Right cardiac atrium (tissue), 5 donors: ENCODE data around the gene ATF2. TPM values are rescaled to one million over a fixed set of nuclear protein-coding genes. Genes with fewer than 3 reads are reported as not detected.
A peak's percentile ranks its signal among the peaks of the same experiment; 100 is the strongest.

Experiments used
- ATAC-seq, 2 donors: fragments of 200-7000 bp; cut with Tn5 transposase; one replicate each; pipeline versions ENCODE4 v1.8.0 to v1.9.1; 2020; ENCODE audit warnings: moderate library complexity in 2 of 2, mild to moderate bottlenecking in 1 of 2
- DNase-seq, 3 donors: peaks; one replicate each; pipeline ENCODE4 v3.0.0-alpha.2; 2020
- H3K27ac ChIP-seq: one replicate; pipeline ENCODE4 v1.5.1; 2013; ENCODE audit warnings: mild to moderate bottlenecking, low read length, control low read depth, moderate library complexity
- H3K27me3 ChIP-seq: one replicate; pipeline ENCODE4 v1.6.1; 2013; ENCODE audit not compliant: control insufficient read depth, insufficient read depth
- H3K4me1 ChIP-seq: one replicate; pipeline ENCODE4 v1.6.1; 2013; ENCODE audit warnings: low read length; ENCODE audit not compliant: control insufficient read depth, insufficient read depth
- H3K4me3 ChIP-seq: one replicate; pipeline ENCODE4 v1.5.1; 2013; ENCODE audit warnings: low read length, control low read depth
- H3K9me3 ChIP-seq: one replicate; pipeline ENCODE4 v1.6.1; 2013; ENCODE audit warnings: low read length; ENCODE audit not compliant: control insufficient read depth
- WGBS: extraction: QIAGEN DNeasy Blood & Tissue Kit; methylation state at CpG from one replicate; pipeline ENCODE4 v1.1.7; 2013; 5-methylcytosine and 5-hydroxymethylcytosine counted together
- intact Hi-C, 4 donors: fragments of 100-400 bp; cut with DNase I; formaldehyde crosslinking; loops; one replicate each; pipeline versions ENCODE4 v1.11.0 to v1.14.0; 2022 to 2023
- polyA plus RNA-seq: library from polyadenylated mRNA; stranded (reverse); fragments of 200-250 nt; gene quantifications from one replicate; pipeline ENCODE4 v1.2.3, GENCODE V29; 2013
- total RNA-seq, 4 donors: library from RNA; stranded (reverse); fragmentation: NEBNext Ultra II Directional; extraction: Animal tissue kit (Norgen Biotek cat#: 25700); gene quantifications; one replicate each; pipeline ENCODE4 v1.2.1, GENCODE V29; 2021
- donor health status: healthy with polysubstance abuse.
- donor health status: DM: no; HTN: yes; CAD: no.
- donor health status: DM: no; HTN: no; CAD: no.
- donor health status: DM: no; HTN: yes; CAD: no; lungs with severe emphysema.
- donor health status: DM: yes; HTN: yes; CAD: no.

The ATF2 gene
- total and polyA plus RNA-seq, 5 donors = 10.8 to 39.2 (median 30.6) TPM

- WGBS = under 1% methylated on average over 53 of the region's 53 CpGs
- intact Hi-C loops = no loop called here
- H3K4me3 ChIP-seq = peak within 1 kb of the TSS; percentile 85
These were observed 13.3 kb upstream of the ATF2 start, which contains the start of gene ATP5MC3 for GRCh38 chr2:175181104-175181876. ATP5MC3 (minus strand) TSS chr2:175181710; CDS start chr2:175181393, 317 bp downstream.

GRCh38 chr2:175180701-175181103, 12.7 kb upstream of the ATF2 start:
- Histone ChIP-seq H3K9me3 (no peaks in the 10 kb centered on the region), H3K4me3 (peak overlapping the region; percentile 85), H3K4me1 (no peaks in the 10 kb centered on the region), H3K27ac (peak overlapping the region; percentile 94), H3K27me3 (no peaks in the 10 kb centered on the region)
- intact Hi-C loops = no loop called here
- 5% methylated on average over 10 of the region's 10 CpGs for WGBS
- peak; percentile 39 to 54 (median 51) for DNase-seq
- ATAC-seq = peak; percentile 84 to 86

More at GRCh38 chr2:175181104-175181876, 13.3 kb upstream of the ATF2 start, which contains the start of gene ATP5MC3:
- H3K4me1 ChIP-seq = no peaks in the 10 kb centered on the region
- ATAC-seq (peak; percentile 96 to 97), DNase-seq (peak; percentile 97 to 98 (median 97))
- H3K27ac ChIP-seq = peak within 1 kb of the TSS; percentile 94
- no peaks in the 10 kb centered on the region for H3K27me3 ChIP-seq
- H3K9me3 ChIP-seq = no peaks in the 10 kb centered on the region

- H3K9me3 ChIP-seq = no peaks in the 10 kb centered on the region
- no peak overlapping the region for H3K27ac ChIP-seq
- ATAC-seq (no peak), DNase-seq (no peak)
- no peaks in the 10 kb centered on the region for H3K27me3 ChIP-seq
- intact Hi-C loops = no loop called here
- no peak overlapping the region for H3K4me3 ChIP-seq
- WGBS = 71% methylated on average over 5 of the region's 5 CpGs
- H3K4me1 ChIP-seq = peaks cover 1% of the 10 kb centered on the region
These were observed 8.6 kb upstream of the ATF2 start for GRCh38 chr2:175176624-175177023.

GRCh38 chr2:175175896-175176295, 7.9 kb upstream of the ATF2 start:
- H3K4me3 ChIP-seq = no peak overlapping the region
- WGBS = 61% methylated on average over 1 of the region's 1 CpG
- H3K9me3 ChIP-seq = no peaks in the 10 kb centered on the region
- H3K27ac ChIP-seq = no peak overlapping the region
- H3K27me3 ChIP-seq = no peaks in the 10 kb centered on the region
- ATAC-seq (no peak), DNase-seq (no peak)
- peaks cover 1% of the 10 kb centered on the region for H3K4me1 ChIP-seq
- intact Hi-C loops = no loop called here

GRCh38 chr2:175175320-175175719, 7.3 kb upstream of the ATF2 start:
- H3K27me3 ChIP-seq = no peaks in the 10 kb centered on the region
- DNase-seq (no peak), ATAC-seq (no peak)
- intact Hi-C loops = no loop called here
- H3K4me3 ChIP-seq = no peak overlapping the region
- no peak overlapping the region for H3K27ac ChIP-seq
- WGBS = 72% methylated on average over 2 of the region's 2 CpGs
- H3K4me1 ChIP-seq = peaks cover 1% of the 10 kb centered on the region
- H3K9me3 ChIP-seq = no peaks in the 10 kb centered on the region

- H3K9me3 ChIP-seq = no peaks in the 10 kb centered on the region
- WGBS = 84% methylated on average over 3 of the region's 3 CpGs
- no peak overlapping the region for H3K27ac ChIP-seq
- H3K4me3 ChIP-seq = no peak overlapping the region
- peaks cover 1% of the 10 kb centered on the region for H3K4me1 ChIP-seq
- no peaks in the 10 kb centered on the region for H3K27me3 ChIP-seq
- DNase-seq (no peak), ATAC-seq (no peak)
- intact Hi-C loops = no loop called here
These were observed 2.8 kb upstream of the ATF2 start for GRCh38 chr2:175170659-175171304.

- DNase-seq (no peak), ATAC-seq (no peak)
- Histone ChIP-seq H3K9me3 (no peaks in the 10 kb centered on the region), H3K27me3 (no peaks in the 10 kb centered on the region), H3K4me3 (no peak overlapping the region), H3K27ac (no peak overlapping the region), H3K4me1 (peaks cover 1% of the 10 kb centered on the region)
- intact Hi-C loops = no loop called here
- WGBS = 55% methylated on average over 3 of the region's 3 CpGs
These were observed 1.2 kb upstream of the ATF2 start for GRCh38 chr2:175169191-175169590.

- intact Hi-C loops = no loop called here
- Histone ChIP-seq H3K9me3 (no peaks in the 10 kb centered on the region), H3K27me3 (no peaks in the 10 kb centered on the region), H3K4me1 (peaks cover 1% of the 10 kb centered on the region), H3K4me3 (peak overlapping the region; percentile 94), H3K27ac (peak overlapping the region; percentile 98)
- no peak for ATAC-seq
- no peak for DNase-seq
- under 1% methylated on average over 11 of the region's 11 CpGs for WGBS
These were observed 552 bp upstream of the ATF2 start for GRCh38 chr2:175168564-175168945.

GRCh38 chr2:175167076-175167791, 769 bp downstream of the ATF2 start:
- ATAC-seq = peak; percentile 5 to 18
- no peaks in the 10 kb centered on the region for H3K4me1 ChIP-seq
- H3K27me3 ChIP-seq = no peaks in the 10 kb centered on the region
- intact Hi-C loops = no loop called here
- H3K27ac ChIP-seq = peak overlapping the region; percentile 91
- peak overlapping the region; percentile 71 for H3K4me3 ChIP-seq
- peak; percentile 40 to 77 (median 71) for DNase-seq
- WGBS = under 1% methylated on average over 32 of the region's 32 CpGs
- H3K9me3 ChIP-seq = no peaks in the 10 kb centered on the region

- 43% methylated on average over 9 of the region's 9 CpGs for WGBS
- intact Hi-C loops = no loop called here
- ATAC-seq = no peak
- no peaks in the 10 kb centered on the region for H3K4me1 ChIP-seq
- peak overlapping the region; percentile 71 for H3K4me3 ChIP-seq
- no peaks in the 10 kb centered on the region for H3K9me3 ChIP-seq
- no peaks in the 10 kb centered on the region for H3K27me3 ChIP-seq
- no peak for DNase-seq
- H3K27ac ChIP-seq = no peak overlapping the region
These were observed 1.7 kb downstream of the ATF2 start for GRCh38 chr2:175166216-175166824.
